ENCODE results near the gene EVL.
"Not testable (repeated sequence)": the region's sequence is repeated elsewhere in the genome, so short reads cannot be mapped to it uniquely, and the experiment has no call there.

The EVL gene

GRCh38 chr14:100039903-100040302 is 25.3 kb upstream of the EVL start:
- no peak for DNase-seq

- DNase-seq = no peak
Measured at GRCh38 chr14:100041271-100041670, 24.0 kb upstream of the EVL start.

GRCh38 chr14:100042286-100042685 is 22.9 kb upstream of the EVL start:
- no peak for DNase-seq

- no peak for DNase-seq
Measured at GRCh38 chr14:100045642-100046344, 19.4 kb upstream of the EVL start.

GRCh38 chr14:100047600-100047999 is 17.6 kb upstream of the EVL start:
- DNase-seq = no peak

GRCh38 chr14:100048786-100049185 is 16.4 kb upstream of the EVL start:
- DNase-seq = no peak

- no peak for DNase-seq
Measured at GRCh38 chr14:100049220-100049619, 16.0 kb upstream of the EVL start.

- no peak for DNase-seq
Measured at GRCh38 chr14:100051103-100051502, 14.1 kb upstream of the EVL start.

- DNase-seq = no peak
Measured at GRCh38 chr14:100051543-100051942, 13.7 kb upstream of the EVL start.

- no peak for DNase-seq
Measured at GRCh38 chr14:100052819-100053218, 12.4 kb upstream of the EVL start.

GRCh38 chr14:100054316-100055075 is 10.7 kb upstream of the EVL start:
- no peak for DNase-seq

GRCh38 chr14:100056431-100056830 is 8.8 kb upstream of the EVL start:
- DNase-seq = no peak

- peak; percentile 52 for DNase-seq
Measured at GRCh38 chr14:100056964-100057795, 8.0 kb upstream of the EVL start.

GRCh38 chr14:100058777-100059437 is 6.3 kb upstream of the EVL start:
- no peak for DNase-seq

GRCh38 chr14:100059438-100059781 is 5.8 kb upstream of the EVL start:
- DNase-seq = no peak

- DNase-seq = no peak
Measured at GRCh38 chr14:100060760-100061159, 4.5 kb upstream of the EVL start.

GRCh38 chr14:100062590-100062989 is 2.6 kb upstream of the EVL start:
- DNase-seq = no peak

GRCh38 chr14:100063314-100063941 is 1.8 kb upstream of the EVL start:
- no peak for DNase-seq

- DNase-seq = not testable (repeated sequence)
Measured at GRCh38 chr14:100064335-100065092, 708 bp upstream of the EVL start.

- DNase-seq = peak; percentile 79
Measured at GRCh38 chr14:100065942-100066574, 836 bp downstream of the EVL start.

GRCh38 chr14:100066962-100067361 is 1.7 kb downstream of the EVL start:
- no peak for DNase-seq
